MCF 10A (cell line): ENCODE measurements around the gene CYB5A. TPM values are rescaled to one million over a fixed set of nuclear protein-coding genes. Genes with fewer than 3 reads are reported as not detected.

Source experiments
- BruUV-seq: library from RNA; stranded (reverse); fragments of 400-500 nt; replicated peaks from 2 replicates; lab custom pipeline; 2021; lab: Mats Ljungman, UMichigan
- CTCF ChIA-PET: fragments of 300-600 bp; sonication (Branson Sonifier 250); formaldehyde crosslinking; extraction: SDS; loops from one replicate; lab custom pipeline; 2021; ENCODE audit warnings: antibody characterized with exemption, inconsistent platforms; lab: Yijun Ruan, JAX
- POLR2A ChIA-PET: fragments of 300-600, 350-650 bp; sonication (Branson Sonifier 250); formaldehyde crosslinking; extraction: SDS; loops from one replicate; lab custom pipeline; 2020; ENCODE audit warnings: antibody characterized with exemption, inconsistent platforms; lab: Yijun Ruan, JAX
- DNase-seq: peaks from one replicate; pipeline ENCODE4 v3.0.0-alpha.2; 2018; ENCODE audit not compliant: unreplicated experiment
- H3K27ac Mint-ChIP-seq: one replicate; pipeline ENCODE4 v1.8.0; 2022; ENCODE audit warnings: mild to moderate bottlenecking, low read depth, mixed read lengths; ENCODE audit not compliant: unreplicated experiment
- H3K27me3 Mint-ChIP-seq: one replicate; pipeline ENCODE4 v1.8.0; 2022; ENCODE audit warnings: mixed read lengths; ENCODE audit not compliant: insufficient read depth, unreplicated experiment
- H3K36me3 Mint-ChIP-seq: one replicate; pipeline ENCODE4 v1.8.0; 2022; ENCODE audit warnings: mild to moderate bottlenecking, moderate library complexity, mixed read lengths; ENCODE audit not compliant: insufficient read depth, unreplicated experiment
- H3K4me1 Mint-ChIP-seq: one replicate; pipeline ENCODE4 v1.8.0; 2022; ENCODE audit warnings: mixed read lengths; ENCODE audit not compliant: insufficient read depth, unreplicated experiment
- H3K4me3 Mint-ChIP-seq: one replicate; pipeline ENCODE4 v1.8.0; 2022; ENCODE audit warnings: mild to moderate bottlenecking, moderate library complexity, mixed read lengths; ENCODE audit not compliant: unreplicated experiment
- H3K9me3 Mint-ChIP-seq: one replicate; pipeline ENCODE4 v1.8.0; 2022; ENCODE audit warnings: mixed read lengths; ENCODE audit not compliant: unreplicated experiment
- intact Hi-C: fragments of 100-400 bp; cut with micrococcal nuclease; formaldehyde crosslinking; loops from 2 replicates; pipeline ENCODE4 v1.14.1; 2022
- total RNA-seq: library from RNA; stranded (reverse); gene quantifications from 2 replicates; pipeline ENCODE4 v1.2.3, GENCODE V29; 2022
- TF ChIP-seq, protein P1 (sequence below): fragments of 200-600 bp; IDR thresholded peaks from one replicate; pipeline ENCODE4 v1.8.0; 2022; ENCODE audit warnings: antibody characterized with exemption, mild to moderate bottlenecking; ENCODE audit not compliant: unreplicated experiment

Gene CYB5A
- total RNA-seq, 1 experiment from 2014 or later = 27.5 TPM

GRCh38 chr18:74292541-74292858 lies 737 bp upstream of the CYB5A start:
- DNase-seq = no peak
- POLR2A ChIA-PET = interaction anchor here (0.8 kb wide), 1 partner anchor 21 kb away, joined by 3 read pairs; no protein-coding TSS in a partner anchor
- Mint-ChIP-seq H3K4me1 (peaks cover 4% of the 10 kb centered on the region), H3K27me3 (no peaks in the 10 kb centered on the region), H3K36me3 (no peaks in the 10 kb centered on the region), H3K4me3 (peak overlapping the region; percentile 96), H3K9me3 (no peaks in the 10 kb centered on the region), H3K27ac (no peak overlapping the region)
- no TSS peak for BruUV-seq
- TF ChIP-seq, protein P1, sequence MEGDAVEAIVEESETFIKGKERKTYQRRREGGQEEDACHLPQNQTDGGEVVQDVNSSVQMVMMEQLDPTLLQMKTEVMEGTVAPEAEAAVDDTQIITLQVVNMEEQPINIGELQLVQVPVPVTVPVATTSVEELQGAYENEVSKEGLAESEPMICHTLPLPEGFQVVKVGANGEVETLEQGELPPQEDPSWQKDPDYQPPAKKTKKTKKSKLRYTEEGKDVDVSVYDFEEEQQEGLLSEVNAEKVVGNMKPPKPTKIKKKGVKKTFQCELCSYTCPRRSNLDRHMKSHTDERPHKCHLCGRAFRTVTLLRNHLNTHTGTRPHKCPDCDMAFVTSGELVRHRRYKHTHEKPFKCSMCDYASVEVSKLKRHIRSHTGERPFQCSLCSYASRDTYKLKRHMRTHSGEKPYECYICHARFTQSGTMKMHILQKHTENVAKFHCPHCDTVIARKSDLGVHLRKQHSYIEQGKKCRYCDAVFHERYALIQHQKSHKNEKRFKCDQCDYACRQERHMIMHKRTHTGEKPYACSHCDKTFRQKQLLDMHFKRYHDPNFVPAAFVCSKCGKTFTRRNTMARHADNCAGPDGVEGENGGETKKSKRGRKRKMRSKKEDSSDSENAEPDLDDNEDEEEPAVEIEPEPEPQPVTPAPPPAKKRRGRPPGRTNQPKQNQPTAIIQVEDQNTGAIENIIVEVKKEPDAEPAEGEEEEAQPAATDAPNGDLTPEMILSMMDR = no peak
- intact Hi-C loops = loop anchor here (1.0 to 5.0 kb wide), 2 partner anchors 96 to 205 kb away; partner anchors contain the start of gene CNDP2
- CTCF ChIA-PET = interaction anchor here (0.8 kb wide), 1 partner anchor 27 kb away, joined by 3 read pairs; no protein-coding TSS in a partner anchor

GRCh38 chr18:74291472-74291770 lies 342 bp downstream of the CYB5A start:
- Mint-ChIP-seq H3K4me3 (peak overlapping the region; percentile 96), H3K4me1 (peaks cover 7% of the 10 kb centered on the region), H3K27me3 (no peaks in the 10 kb centered on the region), H3K9me3 (no peaks in the 10 kb centered on the region), H3K36me3 (no peaks in the 10 kb centered on the region), H3K27ac (peak overlapping the region; percentile 65)
- no peak for DNase-seq
- TF ChIP-seq, protein P1 = no peak
- ChIA-PET CTCF (no interaction called here), POLR2A (interaction anchor here (0.7 to 0.8 kb wide), 2 partner anchors 11 to 783 kb away, joined by 3 to 4 read pairs; no protein-coding TSS in a partner anchor)
- BruUV-seq = no TSS peak
- intact Hi-C loops = loop anchor here (5.0 kb wide), 1 partner anchor 206 kb away; the partner anchor contains the start of gene CNDP2

DNA sequence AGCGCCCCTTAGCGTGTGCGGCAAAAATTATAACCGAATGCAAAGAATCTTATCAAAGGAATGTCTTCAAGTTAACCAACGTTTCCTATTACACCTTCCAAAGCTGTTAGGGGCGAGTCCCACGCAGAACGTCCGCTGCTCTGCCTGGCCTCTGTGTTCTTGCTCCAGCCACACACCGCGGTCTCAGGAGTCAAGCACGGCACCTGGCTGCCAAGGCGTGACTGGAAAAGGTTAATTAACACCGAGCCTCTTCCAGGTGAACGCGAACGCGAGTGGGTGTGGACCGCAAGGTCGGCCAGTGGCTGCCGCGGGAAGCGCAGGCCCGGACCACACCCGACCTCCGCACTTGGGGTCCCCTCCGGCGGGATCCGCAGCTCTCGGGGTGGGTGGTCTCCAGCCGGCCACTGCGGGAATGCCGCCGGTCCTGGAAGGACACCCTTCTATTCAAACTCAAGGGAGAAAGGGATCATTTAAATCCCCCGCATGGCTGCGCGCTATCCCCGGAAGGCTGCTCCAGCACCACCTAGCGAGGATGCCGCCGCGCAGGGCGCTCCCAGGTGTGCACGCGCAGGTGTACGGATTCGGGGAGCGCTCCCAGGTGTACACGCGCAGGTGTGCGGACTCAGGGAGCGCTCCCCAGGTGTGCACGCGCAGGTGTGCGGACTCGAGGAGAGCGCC lies 830 bp downstream of the CYB5A start:
- Mint-ChIP-seq H3K27ac (no peak overlapping the region), H3K36me3 (no peaks in the 10 kb centered on the region), H3K9me3 (no peaks in the 10 kb centered on the region), H3K4me1 (peaks cover 12% of the 10 kb centered on the region), H3K4me3 (peak overlapping the region; percentile 96), H3K27me3 (no peaks in the 10 kb centered on the region)
- peak; percentile 64 for DNase-seq
- ChIA-PET CTCF (interaction anchor here (0.6 to 1.8 kb wide), 5 partner anchors 18 to 243 kb away, joined by 3 to 9 read pairs (median 4); no protein-coding TSS in a partner anchor), POLR2A (interaction anchor here (0.7 to 0.8 kb wide), 2 partner anchors 12 to 205 kb away, joined by 3 to 4 read pairs; partner anchors contain the start of gene CNDP2)
- intact Hi-C loops = loop anchor here (5.0 kb wide), 1 partner anchor 206 kb away; the partner anchor contains the start of gene CNDP2
- TF ChIP-seq, protein P1 = no peak
- no TSS peak for BruUV-seq

- CTCF ChIA-PET = interaction anchor here (0.6 to 1.8 kb wide), 3 partner anchors 17 to 91 kb away, joined by 3 to 9 read pairs (median 3); no protein-coding TSS in a partner anchor
- DNase-seq = peak; percentile 19
- Mint-ChIP-seq H3K4me1 (peaks cover 12% of the 10 kb centered on the region), H3K36me3 (no peaks in the 10 kb centered on the region), H3K27me3 (no peaks in the 10 kb centered on the region), H3K27ac (no peak overlapping the region), H3K4me3 (peak overlapping the region; percentile 96), H3K9me3 (no peaks in the 10 kb centered on the region)
- no TSS peak for BruUV-seq
- POLR2A ChIA-PET = interaction anchor here (0.8 kb wide), 1 partner anchor 240 kb away, joined by 3 read pairs; no protein-coding TSS in a partner anchor
- TF ChIP-seq, protein P1 = no peak
- intact Hi-C loops = loop anchor here (5.0 kb wide), 1 partner anchor 207 kb away; the partner anchor contains the start of gene CNDP2
These were observed 1.7 kb downstream of the CYB5A start for GRCh38 chr18:74290021-74290420.
